Mesodermal cell (in vitro differentiated cells): ENCODE results near the gene NDUFAF7. TPM values are rescaled to one million over a fixed set of nuclear protein-coding genes. Genes with fewer than 3 reads are reported as not detected.
"Not testable (repeated sequence)": the region's sequence is repeated elsewhere in the genome, so short reads cannot be mapped to it uniquely, and the experiment has no call there.

Experiments
- H3K27ac ChIP-seq: 2 replicates; pipeline ENCODE4 v1.7.0; 2013; ENCODE audit warnings: mild to moderate bottlenecking, low read depth, low read length, moderate library complexity; ENCODE audit not compliant: severe bottlenecking
- H3K36me3 ChIP-seq: 2 replicates; pipeline ENCODE4 v1.7.1; 2013; ENCODE audit warnings: mild to moderate bottlenecking, low read length, moderate library complexity; ENCODE audit not compliant: control insufficient read depth, insufficient read depth
- H3K4me1 ChIP-seq: one replicate; pipeline ENCODE4 v1.7.1; 2013; ENCODE audit warnings: mild to moderate bottlenecking, low read length; ENCODE audit not compliant: insufficient read depth, control insufficient read depth, poor library complexity, severe bottlenecking
- H3K4me3 ChIP-seq: 2 replicates; pipeline ENCODE4 v1.7.0; 2013; ENCODE audit warnings: low read length, control low read depth, mild to moderate bottlenecking; ENCODE audit not compliant: insufficient read depth, poor library complexity, severe bottlenecking; ENCODE audit errors: extremely low read depth
- H3K9me3 ChIP-seq: 2 replicates; pipeline ENCODE4 v1.7.1; 2013; ENCODE audit warnings: mild to moderate bottlenecking, low read length, moderate library complexity; ENCODE audit not compliant: control insufficient read depth
- WGBS, 2 experiments: methylation state at CpG; one replicate each; pipeline ENCODE4 v1.1.5; 2013; ENCODE audit warnings: missing lambda C conversion rate in 2 of 2; ENCODE audit not compliant: insufficient coverage in 2 of 2; 5-methylcytosine and 5-hydroxymethylcytosine counted together
- polyA plus RNA-seq, 2 experiments: library from polyadenylated mRNA; stranded (reverse); fragments of 50-300 nt; gene quantifications; one replicate each; pipeline ENCODE4 v1.2.3, GENCODE V29; 2013

The NDUFAF7 gene
- 17.7 TPM for polyA plus RNA-seq (2013, experiment 1 of 2)
- polyA plus RNA-seq (2013, experiment 2 of 2) = 17.1 TPM

- Histone ChIP-seq H3K9me3 (no peaks in the 10 kb centered on the region), H3K4me1 (peaks cover 9% of the 10 kb centered on the region), H3K36me3 (peaks cover 41% of the 10 kb centered on the region), H3K4me3 (peak within 1 kb of the TSS; percentile 98), H3K27ac (peak within 1 kb of the TSS; percentile 81)
- WGBS, 2 experiments = 0% methylated on average over 52 to 64 of the region's 73 CpGs
Observed at GRCh38 chr2:37231241-37232130, at the start of gene NDUFAF7, which contains the start of gene CEBPZ. Gene NDUFAF7 (plus strand): TSS chr2:37231658. CDS start chr2:37231706, 48 bp downstream. Gene CEBPZ (minus strand): TSS chr2:37231596. CDS start chr2:37231567, 29 bp downstream.

- Histone ChIP-seq H3K4me3 (no peak overlapping the region), H3K9me3 (no peaks in the 10 kb centered on the region), H3K4me1 (peaks cover 14% of the 10 kb centered on the region), H3K36me3 (no peaks in the 10 kb centered on the region), H3K27ac (peak overlapping the region; percentile 78)
- WGBS, 2 experiments = 59 to 70% methylated on average over 8 to 10 of the region's 17 CpGs
Observed at GRCh38 chr2:37181726-37182684, 49.5 kb upstream of the NDUFAF7 start.

GRCh38 chr2:37188570-37188969 is 42.9 kb upstream of the NDUFAF7 start, which contains the start of gene SULT6B1:
Gene SULT6B1 (minus strand): TSS chr2:37188670. CDS start chr2:37188640, 30 bp downstream.
- Histone ChIP-seq H3K4me3 (no peak within 1 kb of the TSS), H3K4me1 (peaks cover 15% of the 10 kb centered on the region), H3K9me3 (no peaks in the 10 kb centered on the region), H3K27ac (no peak within 1 kb of the TSS), H3K36me3 (no peaks in the 10 kb centered on the region)
- 86 to 100% methylated on average over 1 of the region's 2 CpGs for WGBS, 2 experiments

- Histone ChIP-seq H3K9me3 (no peaks in the 10 kb centered on the region), H3K4me1 (peaks cover 15% of the 10 kb centered on the region), H3K36me3 (no peaks in the 10 kb centered on the region), H3K27ac (no peak overlapping the region), H3K4me3 (no peak overlapping the region)
- WGBS, 2 experiments = 58 to 73% methylated on average over 5 of the region's 6 CpGs
Observed at GRCh38 chr2:37189452-37190153, 41.9 kb upstream of the NDUFAF7 start.

- Histone ChIP-seq H3K27ac (no peak overlapping the region), H3K9me3 (no peaks in the 10 kb centered on the region), H3K4me3 (no peak overlapping the region), H3K36me3 (no peaks in the 10 kb centered on the region), H3K4me1 (peaks cover 15% of the 10 kb centered on the region)
- 90 to 100% methylated on average over 2 to 3 of the region's 4 CpGs for WGBS, 2 experiments
Observed at GRCh38 chr2:37190290-37190689, 41.2 kb upstream of the NDUFAF7 start.

- Histone ChIP-seq H3K36me3 (no peaks in the 10 kb centered on the region), H3K27ac (no peak overlapping the region), H3K9me3 (no peaks in the 10 kb centered on the region), H3K4me1 (peaks cover 15% of the 10 kb centered on the region), H3K4me3 (no peak overlapping the region)
- WGBS, 2 experiments = 74 to 80% methylated on average over 3 to 4 of the region's 4 CpGs
Observed at GRCh38 chr2:37191253-37191652, 40.2 kb upstream of the NDUFAF7 start.

- H3K4me1 ChIP-seq = peaks cover 15% of the 10 kb centered on the region
- no peaks in the 10 kb centered on the region for H3K36me3 ChIP-seq
- H3K27ac ChIP-seq = no peak overlapping the region
- no peaks in the 10 kb centered on the region for H3K9me3 ChIP-seq
- 84 to 88% methylated on average over 2 to 6 of the region's 6 CpGs for WGBS, 2 experiments
- no peak overlapping the region for H3K4me3 ChIP-seq
Observed at GRCh38 chr2:37191747-37192146, 39.7 kb upstream of the NDUFAF7 start.

- peaks cover 15% of the 10 kb centered on the region for H3K4me1 ChIP-seq
- no CpG with 5 or more reads among the region's 1 CpG for WGBS, 2 experiments
- no peak overlapping the region for H3K4me3 ChIP-seq
- H3K9me3 ChIP-seq = no peaks in the 10 kb centered on the region
- H3K36me3 ChIP-seq = no peaks in the 10 kb centered on the region
- no peak overlapping the region for H3K27ac ChIP-seq
Observed at GRCh38 chr2:37192551-37192950, 38.9 kb upstream of the NDUFAF7 start.

- H3K4me3 ChIP-seq = peak overlapping the region; percentile 46
Observed at GRCh38 chr2:37195862-37196319, 35.6 kb upstream of the NDUFAF7 start.

More at GRCh38 chr2:37195862-37196319, 35.6 kb upstream of the NDUFAF7 start:
- peaks cover 11% of the 10 kb centered on the region for H3K36me3 ChIP-seq
- H3K9me3 ChIP-seq, H3K27ac ChIP-seq, H3K4me1 ChIP-seq: not testable (repeated sequence)
- 91 to 96% methylated on average over 16 to 17 of the region's 20 CpGs for WGBS, 2 experiments
